GM18505 (cell line): Measurements from ENCODE around the gene TMX1.
A peak's percentile ranks its signal among the peaks of the same experiment; 100 is the strongest.

Experiments
- ATAC-seq: cut with Tn5 transposase; IDR thresholded peaks from one replicate; pipeline ENCODE4 v1.9.1; 2021; ENCODE audit not compliant: unreplicated experiment
- POLR2A ChIP-seq: IDR thresholded peaks from 4 replicates; pipeline ENCODE4 v1.6.1; 2011; ENCODE audit warnings: borderline replicate concordance; ENCODE audit not compliant: insufficient read depth, insufficient read length; ENCODE audit errors: extremely low read depth

The TMX1 gene

GRCh38 chr14:51224551-51224950 lies 15.5 kb upstream of the TMX1 start:
- no peak for TF ChIP-seq POLR2A
- ATAC-seq: no peak

DNA sequence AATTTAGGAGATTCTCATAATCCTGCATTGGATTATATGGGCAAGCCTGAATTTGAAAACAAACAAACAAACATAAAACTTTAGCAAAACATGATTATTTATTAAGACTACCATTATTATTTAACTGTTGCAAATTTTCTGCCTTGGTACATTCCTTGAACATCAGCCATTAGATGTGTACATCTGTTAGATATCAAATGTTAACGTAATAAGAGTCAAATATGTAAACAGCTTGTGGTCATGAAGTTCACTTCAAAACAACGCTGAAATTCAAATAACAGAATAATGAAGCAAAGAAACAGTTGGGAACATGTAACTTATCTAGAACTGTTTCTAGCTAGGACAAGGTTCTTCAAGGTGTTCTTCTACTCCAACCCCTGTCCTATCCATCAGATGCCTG lies 14.3 kb upstream of the TMX1 start:
- no peak for TF ChIP-seq POLR2A
- ATAC-seq: no peak

GRCh38 chr14:51228391-51228790 lies 11.7 kb upstream of the TMX1 start:
- no peak for ATAC-seq
- TF ChIP-seq POLR2A: no peak

DNA sequence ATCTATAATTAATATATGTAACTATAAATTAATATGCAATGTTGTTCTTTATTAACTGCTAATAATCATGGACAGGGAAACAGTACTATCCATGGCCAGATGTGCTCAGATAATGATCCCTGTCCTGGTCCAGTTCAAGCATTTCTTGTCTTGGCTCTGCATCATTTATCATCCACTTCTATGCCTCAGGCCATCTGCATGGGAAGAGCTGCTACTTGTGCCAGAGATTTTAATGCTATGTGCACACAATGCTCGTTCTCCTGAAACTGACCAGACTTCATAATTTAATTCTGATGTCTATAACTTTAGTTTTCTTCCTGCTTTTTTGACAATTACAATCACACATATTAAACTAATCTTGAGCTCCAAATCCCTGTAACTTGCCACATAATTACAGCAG lies 11.2 kb upstream of the TMX1 start:
- TF ChIP-seq POLR2A: no peak
- no peak for ATAC-seq

- ATAC-seq: no peak
- TF ChIP-seq POLR2A: no peak
Measured at GRCh38 chr14:51236314-51236713, 3.7 kb upstream of the TMX1 start.

DNA sequence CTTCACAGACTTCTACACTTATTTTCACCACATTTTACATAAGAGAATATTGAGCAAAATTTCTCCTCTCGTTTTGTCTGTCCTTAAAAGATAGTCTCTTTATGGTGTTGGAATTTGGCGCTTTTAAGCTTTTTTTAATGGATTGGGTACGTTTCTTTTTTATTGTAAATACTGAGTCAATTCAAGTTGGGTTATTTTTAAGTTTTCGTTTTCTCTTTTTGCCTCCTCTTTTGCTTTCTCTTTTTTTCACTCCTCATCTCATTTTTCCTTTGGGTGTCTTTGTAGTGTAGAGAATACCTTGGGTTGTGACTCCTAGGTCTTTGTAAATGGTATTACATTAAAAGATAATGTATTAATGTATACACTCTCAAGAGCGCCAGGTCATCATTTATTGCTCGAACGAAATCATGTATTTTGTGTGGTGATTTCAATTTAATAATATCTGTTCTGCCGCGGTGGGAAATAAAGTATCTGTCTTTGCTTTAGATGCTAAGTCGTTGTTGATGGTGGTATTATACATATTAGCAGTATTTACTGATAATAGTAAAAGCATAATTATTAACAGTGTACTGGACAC lies 845 bp downstream of the TMX1 start:
- no peak for ATAC-seq
- no peak for TF ChIP-seq POLR2A

- no peak for ATAC-seq
- TF ChIP-seq POLR2A: no peak
Measured at GRCh38 chr14:51242545-51243490, 2.8 kb downstream of the TMX1 start.

DNA sequence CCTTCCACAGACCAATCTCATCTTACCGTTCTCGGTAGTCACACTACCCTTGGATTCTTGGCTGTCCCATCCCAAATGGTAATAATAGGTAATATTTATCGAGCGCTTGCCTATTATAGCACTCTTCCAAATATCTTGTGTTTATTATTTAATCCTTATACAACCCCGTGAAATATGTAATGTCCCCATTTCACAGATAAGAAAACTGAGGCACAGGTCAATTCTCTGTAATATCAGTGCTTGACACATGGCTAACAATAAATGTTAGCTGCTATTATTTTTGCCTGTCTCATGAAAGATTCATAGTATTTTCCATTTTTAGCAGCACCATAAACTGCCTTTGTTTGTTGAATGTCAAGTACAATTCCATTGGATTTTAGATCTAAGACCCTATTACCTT lies 4.5 kb downstream of the TMX1 start:
- TF ChIP-seq POLR2A: no peak
- no peak for ATAC-seq

DNA sequence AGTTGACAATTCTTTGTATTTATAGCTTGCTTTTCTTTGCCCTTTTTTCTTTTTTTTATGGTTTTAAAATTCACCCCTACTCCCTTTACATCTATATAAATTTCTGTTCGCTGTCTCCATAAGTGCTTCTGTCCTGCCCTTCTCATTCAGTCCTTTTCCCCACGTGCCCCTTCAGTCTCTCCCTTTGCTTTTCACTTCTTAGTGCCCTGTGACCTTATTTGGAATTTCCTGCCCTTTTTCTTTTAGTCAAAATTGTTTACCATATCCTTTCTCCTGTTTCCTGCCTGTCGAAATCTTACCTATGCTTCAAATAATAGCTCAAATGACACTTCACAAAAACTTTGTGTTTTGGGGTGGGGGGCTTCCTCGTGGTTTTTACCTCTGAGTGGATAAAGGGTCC lies 6.0 kb downstream of the TMX1 start:
- no peak for TF ChIP-seq POLR2A
- ATAC-seq: no peak

DNA sequence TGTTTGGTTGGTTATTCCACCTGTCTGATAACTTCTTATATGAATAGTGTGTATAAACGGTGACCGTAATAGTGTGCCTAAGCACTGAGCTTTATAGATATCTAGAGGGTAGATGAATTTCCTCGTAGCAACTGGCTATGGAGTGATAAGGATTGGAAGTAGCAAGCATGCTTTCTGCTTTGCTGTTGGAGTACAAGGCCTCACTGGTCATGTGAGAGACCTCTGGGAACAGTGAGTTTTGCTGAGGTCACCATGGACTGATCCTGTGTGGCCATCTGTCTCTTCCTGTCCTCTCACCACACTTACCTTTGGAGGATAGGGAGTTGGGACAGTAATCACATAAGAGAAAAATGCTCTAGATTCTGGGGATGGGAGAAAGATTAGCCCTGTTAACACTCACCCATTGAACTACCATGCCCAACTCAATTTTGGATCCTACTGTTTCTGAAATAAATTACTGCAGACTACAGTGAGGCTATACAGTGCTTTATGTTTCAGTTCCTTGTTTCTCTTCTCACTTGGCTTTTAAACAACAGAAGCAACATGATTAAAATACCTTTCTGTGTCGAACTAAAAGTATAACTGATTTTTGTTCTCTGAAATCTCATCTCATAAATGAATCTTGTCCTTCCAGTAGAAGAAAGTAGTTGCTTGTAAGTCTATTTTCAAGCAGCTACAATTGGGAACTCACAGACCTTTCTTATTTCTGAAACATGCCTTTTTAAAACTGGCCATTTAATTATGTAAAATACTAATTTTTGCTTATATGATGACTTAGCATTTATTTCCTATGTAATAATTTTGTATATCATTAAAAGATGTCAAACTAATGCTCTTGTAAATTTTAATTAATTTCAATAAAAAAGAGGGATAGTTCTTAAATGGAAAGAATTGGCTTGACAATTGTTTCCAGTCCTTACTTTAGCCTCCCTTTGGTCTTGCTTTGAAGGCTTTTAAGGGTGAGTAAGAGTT lies 8.3 kb downstream of the TMX1 start:
- peak; percentile 67 for ATAC-seq
- no peak for TF ChIP-seq POLR2A

DNA sequence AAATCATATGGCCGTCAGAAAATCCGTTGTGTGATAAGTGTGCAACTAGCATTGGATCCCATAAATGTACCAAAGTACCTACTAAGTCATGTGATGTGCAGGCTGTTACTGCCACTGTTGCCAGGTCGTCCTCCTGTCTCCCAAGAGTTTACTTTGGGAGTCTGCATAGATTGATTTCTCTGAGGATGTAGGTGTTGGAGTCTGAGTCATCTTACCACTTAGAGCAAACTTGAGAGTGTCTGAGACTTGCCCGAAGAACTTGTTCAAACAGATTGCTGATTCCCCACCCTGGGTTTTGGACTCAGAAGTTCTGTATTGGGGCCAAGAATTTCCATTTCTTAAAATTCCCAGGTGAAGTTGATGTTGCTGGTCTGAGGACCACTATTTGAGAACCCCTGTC lies 11.4 kb downstream of the TMX1 start:
- ATAC-seq: no peak
- no peak for TF ChIP-seq POLR2A

- no peak for ATAC-seq
- TF ChIP-seq POLR2A: no peak
Measured at GRCh38 chr14:51253880-51254279, 13.8 kb downstream of the TMX1 start.

DNA sequence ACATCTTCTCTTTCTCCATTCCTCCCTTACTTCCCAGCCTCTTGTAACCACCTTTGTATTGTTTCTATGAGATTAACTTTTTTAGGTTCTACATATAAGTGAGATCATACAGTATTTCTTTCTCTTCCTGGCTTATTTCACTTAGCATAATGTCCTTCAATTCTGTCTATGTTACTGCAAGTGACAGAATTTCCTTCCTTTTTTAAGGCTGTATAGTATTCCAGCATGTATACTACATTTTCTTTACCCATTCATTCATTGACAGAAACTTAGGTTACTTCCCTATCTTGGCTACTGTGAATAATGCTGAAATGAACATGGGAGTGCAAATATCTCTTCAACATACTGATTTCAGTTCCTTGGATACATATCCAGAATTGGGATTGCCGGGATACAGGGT lies 18.2 kb downstream of the TMX1 start:
- TF ChIP-seq POLR2A: no peak
- ATAC-seq: no peak
